ENCODE measurements around the gene CCDC85B.

Gene CCDC85B

DNA sequence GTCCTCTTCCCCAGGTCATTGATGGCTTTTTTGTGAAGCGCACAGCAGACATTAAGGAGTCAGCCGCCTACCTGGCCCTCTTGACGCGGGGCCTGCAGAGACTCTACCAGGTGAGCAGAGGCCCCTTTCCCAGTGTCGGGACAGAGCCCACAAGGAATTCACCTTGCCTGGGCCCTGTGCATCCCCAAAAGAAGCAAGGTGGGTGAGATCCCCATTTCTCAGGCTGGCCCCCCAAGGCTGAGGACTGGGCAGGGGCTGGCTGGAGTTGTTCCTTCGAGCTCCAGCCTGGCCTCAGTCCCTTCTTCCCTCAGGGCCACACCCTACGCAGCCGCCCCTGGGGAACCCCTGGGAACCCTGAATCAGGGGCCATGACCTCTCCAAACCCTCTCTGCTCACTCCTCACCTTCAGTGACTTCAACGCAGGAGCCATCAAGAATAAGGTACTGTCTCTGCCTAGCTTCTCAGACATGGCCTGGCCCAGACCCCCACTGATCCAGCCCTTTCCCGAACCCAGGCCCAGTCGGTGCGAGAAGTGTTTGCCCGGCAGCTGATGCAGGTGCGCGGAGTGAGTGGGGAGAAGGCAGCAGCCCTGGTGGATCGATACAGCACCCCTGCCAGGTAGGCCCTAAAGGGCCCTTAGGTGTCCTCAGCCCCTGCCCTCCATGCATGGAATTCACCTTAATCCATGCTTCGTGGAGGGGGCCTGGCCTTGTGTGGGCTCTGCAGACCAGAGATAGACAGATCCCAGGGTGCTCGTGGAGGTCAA, 25.6 kb upstream of the CCDC85B start:
- no peak overlapping the region for H3K4me3 ChIP-seq
- H3K9me3 ChIP-seq (ENCODE audit: low read depth, low read length) = no peaks in the 10 kb centered on the region
- no peak for DNase-seq (ENCODE audit: low read depth, low spot score)
- H3K36me3 ChIP-seq (ENCODE audit: insufficient read depth, low read length) = peaks cover 43% of the 10 kb centered on the region; the same call in 1 of the 2 replicates
- no peak overlapping the region for H3K9ac ChIP-seq (ENCODE audit: insufficient read length)
- TF ChIP-seq FOXP2 (optimal IDR thresholded peaks at IDR 0.05; ENCODE audit: control extremely low read depth, extremely low read length, insufficient read depth) = no peak
- no peak for TF ChIP-seq POLR2AphosphoS5 (IDR thresholded peaks at IDR 0.05; ENCODE audit: borderline replicate concordance, low read depth, low read length)
- no peak for TF ChIP-seq EZH2 (IDR thresholded peaks at IDR 0.05)
- H3K27ac ChIP-seq = no peak overlapping the region

GRCh38 chr11:65865550-65866172, 24.8 kb upstream of the CCDC85B start:
- H3K9ac ChIP-seq (ENCODE audit: insufficient read length) = no peak overlapping the region
- H3K36me3 ChIP-seq (ENCODE audit: insufficient read depth, low read length) = peaks cover 43% of the 10 kb centered on the region; the same call in 1 of the 2 replicates
- no peaks in the 10 kb centered on the region for H3K9me3 ChIP-seq (ENCODE audit: low read depth, low read length)
- H3K27ac ChIP-seq = no peak overlapping the region
- no peak for DNase-seq (ENCODE audit: low read depth, low spot score)
- TF ChIP-seq FOXP2 (optimal IDR thresholded peaks at IDR 0.05; ENCODE audit: control extremely low read depth, extremely low read length, insufficient read depth) (no peak), EZH2 (IDR thresholded peaks at IDR 0.05) (no peak), POLR2AphosphoS5 (IDR thresholded peaks at IDR 0.05; ENCODE audit: borderline replicate concordance, low read depth, low read length) (peak; percentile 12; the same call in 1 of the 2 replicates)
- no peak overlapping the region for H3K4me3 ChIP-seq

- Histone ChIP-seq H3K27ac (no peak overlapping the region), H3K9ac (ENCODE audit: insufficient read length) (no peak overlapping the region)
- TF ChIP-seq EZH2 (IDR thresholded peaks at IDR 0.05) (no peak), FOXP2 (optimal IDR thresholded peaks at IDR 0.05; ENCODE audit: control extremely low read depth, extremely low read length, insufficient read depth) (no peak), POLR2AphosphoS5 (IDR thresholded peaks at IDR 0.05; ENCODE audit: borderline replicate concordance, low read depth, low read length) (no peak)
Measured at GRCh38 chr11:65866509-65867283, 23.8 kb upstream of the CCDC85B start.

GRCh38 chr11:65867284-65868071, 23.0 kb upstream of the CCDC85B start:
- H3K9me3 ChIP-seq (ENCODE audit: low read depth, low read length) = no peaks in the 10 kb centered on the region
- H3K27ac ChIP-seq = peak overlapping the region; percentile 33; the same call in 1 of the 2 replicates
- no peak for TF ChIP-seq FOXP2 (optimal IDR thresholded peaks at IDR 0.05; ENCODE audit: control extremely low read depth, extremely low read length, insufficient read depth)
- TF ChIP-seq POLR2AphosphoS5 (IDR thresholded peaks at IDR 0.05; ENCODE audit: borderline replicate concordance, low read depth, low read length) = no peak
- H3K36me3 ChIP-seq (ENCODE audit: insufficient read depth, low read length) = peaks cover 36% of the 10 kb centered on the region; the same call in 1 of the 2 replicates
- DNase-seq (ENCODE audit: low read depth, low spot score) = no peak
- no peak overlapping the region; the same call in 1 of the 2 replicates for H3K4me3 ChIP-seq
- H3K9ac ChIP-seq (ENCODE audit: insufficient read length) = no peak overlapping the region

More at GRCh38 chr11:65866509-65867283, 23.8 kb upstream of the CCDC85B start:
- no peak for DNase-seq (ENCODE audit: low read depth, low spot score)
- Histone ChIP-seq H3K9me3 (ENCODE audit: low read depth, low read length) (no peaks in the 10 kb centered on the region), H3K4me3 (no peak overlapping the region), H3K36me3 (ENCODE audit: insufficient read depth, low read length) (peaks cover 43% of the 10 kb centered on the region; the same call in 1 of the 2 replicates)

GRCh38 chr11:65868076-65868667, 22.3 kb upstream of the CCDC85B start:
- H3K9ac ChIP-seq (ENCODE audit: insufficient read length) = no peak overlapping the region

DNA sequence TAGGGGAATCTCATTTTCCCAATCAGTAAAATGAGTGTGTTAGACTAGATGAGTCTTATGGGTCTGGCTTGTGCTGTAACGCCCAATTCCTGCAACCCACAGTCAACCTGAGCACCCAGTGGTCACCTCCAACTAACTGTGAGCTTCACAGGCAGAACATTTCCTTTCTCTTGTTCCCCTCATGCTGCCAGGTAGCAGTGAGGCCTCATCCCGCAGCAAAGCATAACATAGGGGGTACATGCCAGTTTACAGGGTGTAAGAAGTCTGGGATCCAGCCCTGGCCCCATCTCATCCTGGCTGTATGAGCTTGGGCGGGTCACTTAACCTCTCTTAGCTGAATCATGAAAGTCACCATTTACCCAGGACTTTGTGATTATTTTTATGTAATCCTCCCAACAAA, 21.6 kb upstream of the CCDC85B start:
- DNase-seq (ENCODE audit: low read depth, low spot score) = no peak
- H3K27ac ChIP-seq = no peak overlapping the region
- H3K9ac ChIP-seq (ENCODE audit: insufficient read length) = no peak overlapping the region
- TF ChIP-seq FOXP2 (optimal IDR thresholded peaks at IDR 0.05; ENCODE audit: control extremely low read depth, extremely low read length, insufficient read depth) = no peak
- TF ChIP-seq POLR2AphosphoS5 (IDR thresholded peaks at IDR 0.05; ENCODE audit: borderline replicate concordance, low read depth, low read length) = peak; percentile 27; the same call in 1 of the 2 replicates
- H3K36me3 ChIP-seq (ENCODE audit: insufficient read depth, low read length) = peaks cover 21% of the 10 kb centered on the region; the same call in 1 of the 2 replicates
- H3K4me3 ChIP-seq = no peak overlapping the region
- no peaks in the 10 kb centered on the region for H3K9me3 ChIP-seq (ENCODE audit: low read depth, low read length)

More at GRCh38 chr11:65868076-65868667, 22.3 kb upstream of the CCDC85B start:
- H3K27ac ChIP-seq = no peak overlapping the region
- H3K36me3 ChIP-seq (ENCODE audit: insufficient read depth, low read length) = peaks cover 29% of the 10 kb centered on the region; the same call in 1 of the 2 replicates
- H3K9me3 ChIP-seq (ENCODE audit: low read depth, low read length) = no peaks in the 10 kb centered on the region
- TF ChIP-seq POLR2AphosphoS5 (IDR thresholded peaks at IDR 0.05; ENCODE audit: borderline replicate concordance, low read depth, low read length) = no peak; the same call in 1 of the 2 replicates
- TF ChIP-seq FOXP2 (optimal IDR thresholded peaks at IDR 0.05; ENCODE audit: control extremely low read depth, extremely low read length, insufficient read depth) = no peak
- TF ChIP-seq EZH2 (IDR thresholded peaks at IDR 0.05) = no peak
- no peak for DNase-seq (ENCODE audit: low read depth, low spot score)
- no peak overlapping the region for H3K4me3 ChIP-seq

DNA sequence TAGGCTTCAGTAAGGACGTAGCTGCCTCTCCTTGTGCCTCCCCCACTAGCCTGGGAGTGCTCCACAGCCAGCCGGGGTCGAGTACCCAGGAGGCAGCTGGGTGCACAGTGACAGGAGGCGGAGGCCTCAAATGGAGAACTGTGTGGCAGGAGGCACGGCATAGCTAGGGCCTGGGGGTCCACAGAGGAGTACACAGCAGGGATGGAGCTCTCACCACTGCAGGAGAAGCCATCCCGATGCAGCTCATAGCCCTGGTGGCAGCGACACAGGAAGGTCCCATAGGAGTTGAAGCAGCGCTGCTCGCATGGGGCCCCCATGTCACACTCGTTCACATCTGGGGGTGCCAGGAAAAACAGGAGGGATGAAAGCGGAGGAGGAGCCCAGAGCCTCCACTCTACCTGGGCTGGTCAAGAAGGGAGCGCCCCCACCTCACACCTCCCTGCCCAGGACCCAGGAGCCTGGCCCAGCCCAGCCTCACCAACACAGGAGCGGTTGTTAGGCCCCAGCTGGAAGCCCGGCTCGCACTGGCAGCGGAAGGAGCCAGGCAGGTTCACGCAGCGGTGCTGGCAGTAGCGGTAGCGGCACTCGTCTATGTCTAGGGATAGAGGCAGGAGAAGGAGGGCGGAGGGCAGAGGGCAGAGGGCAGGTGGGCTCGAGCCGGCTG, 20.7 kb upstream of the CCDC85B start:
- no peak overlapping the region for H3K4me3 ChIP-seq
- H3K9ac ChIP-seq (ENCODE audit: insufficient read length) = no peak overlapping the region
- no peak overlapping the region for H3K27ac ChIP-seq
- TF ChIP-seq FOXP2 (optimal IDR thresholded peaks at IDR 0.05; ENCODE audit: control extremely low read depth, extremely low read length, insufficient read depth) (no peak), POLR2AphosphoS5 (IDR thresholded peaks at IDR 0.05; ENCODE audit: borderline replicate concordance, low read depth, low read length) (no peak), EZH2 (IDR thresholded peaks at IDR 0.05) (no peak)
- no peaks in the 10 kb centered on the region for H3K9me3 ChIP-seq (ENCODE audit: low read depth, low read length)
- no peak for DNase-seq (ENCODE audit: low read depth, low spot score)
- H3K36me3 ChIP-seq (ENCODE audit: insufficient read depth, low read length) = peaks cover 13% of the 10 kb centered on the region; the same call in 1 of the 2 replicates

Data from SK-N-MC (cell line).